ENCODE results near the gene SLC9A6. TPM values are rescaled to one million over a fixed set of nuclear protein-coding genes. Genes with fewer than 3 reads are reported as not detected.

The SLC9A6 gene
- total RNA-seq (2014; rRNA removed; shearing (Covaris generic)): 10.2 and 13.7 TPM in 2 replicates
- polyA plus RNA-seq (2015; cell fraction: cytosol; rRNA removed): 8.9 and 9.8 TPM in 2 replicates
- polyA plus RNA-seq (2015; cell fraction: nucleus; rRNA removed): 14.0 and 18.6 TPM in 2 replicates

DNA sequence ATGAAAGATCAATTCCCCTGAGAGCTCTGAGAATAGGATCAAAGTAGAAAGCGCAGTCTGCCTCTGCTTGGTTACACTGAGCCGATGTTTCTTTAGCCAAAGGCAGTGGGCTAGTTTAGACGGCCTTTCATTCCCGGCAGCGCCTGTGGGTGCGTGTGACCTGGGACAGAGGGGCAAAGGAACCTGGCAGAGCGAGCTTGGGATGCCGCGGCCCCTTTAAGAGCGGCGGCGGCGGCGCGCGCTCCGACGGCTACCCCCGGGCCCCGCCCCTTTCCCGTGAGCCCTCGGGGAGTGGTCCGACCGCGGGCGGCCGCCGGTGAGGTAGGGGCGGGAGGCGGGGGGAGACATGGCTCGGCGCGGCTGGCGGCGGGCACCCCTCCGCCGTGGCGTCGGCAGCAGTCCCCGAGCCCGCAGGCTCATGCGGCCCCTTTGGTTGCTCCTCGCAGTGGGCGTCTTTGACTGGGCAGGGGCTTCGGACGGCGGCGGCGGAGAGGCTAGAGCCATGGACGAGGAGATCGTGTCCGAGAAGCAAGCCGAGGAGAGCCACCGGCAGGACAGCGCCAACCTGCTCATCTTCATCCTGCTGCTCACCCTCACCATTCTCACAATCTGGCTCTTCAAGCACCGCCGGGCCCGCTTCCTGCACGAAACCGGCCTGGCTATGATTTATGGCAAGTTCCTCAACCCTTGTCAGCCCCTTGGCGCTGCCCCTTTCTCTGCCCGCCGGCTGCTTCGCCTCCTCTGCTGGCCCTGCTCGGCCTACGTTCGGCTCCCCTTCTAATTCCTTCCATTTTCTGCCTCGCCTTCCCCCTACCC is at the start of gene SLC9A6:
SLC9A6 (plus strand) TSS at position 279 of the 816 bp plus-strand sequence; CDS start at position 503, 224 bp downstream.
- peak; percentile 64 for DNase-seq (ENCODE audit: low read depth)

DNA sequence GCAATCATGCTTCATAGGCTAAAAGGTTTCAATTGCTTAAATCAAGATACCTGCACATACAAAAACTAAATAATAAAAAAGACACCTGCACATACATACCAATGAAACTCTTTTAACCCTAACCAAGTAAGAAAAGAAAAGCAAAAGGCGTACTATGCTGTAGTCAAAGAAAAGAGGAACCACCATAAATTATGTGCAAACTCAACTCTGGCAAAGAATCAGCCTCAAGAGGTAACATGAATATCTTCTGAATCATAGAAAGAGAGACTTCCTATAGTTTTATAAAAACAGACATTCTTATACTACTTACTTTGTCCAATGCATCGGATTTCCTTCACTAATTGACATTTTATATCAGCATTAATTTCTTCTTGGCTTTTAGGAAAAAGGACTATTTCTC is 40.7 kb upstream of the SLC9A6 start:
- DNase-seq (ENCODE audit: low read depth): no peak

- DNase-seq (ENCODE audit: low read depth): no peak
Measured at GRCh38 chrX:135951291-135951690, 33.9 kb upstream of the SLC9A6 start.

DNA sequence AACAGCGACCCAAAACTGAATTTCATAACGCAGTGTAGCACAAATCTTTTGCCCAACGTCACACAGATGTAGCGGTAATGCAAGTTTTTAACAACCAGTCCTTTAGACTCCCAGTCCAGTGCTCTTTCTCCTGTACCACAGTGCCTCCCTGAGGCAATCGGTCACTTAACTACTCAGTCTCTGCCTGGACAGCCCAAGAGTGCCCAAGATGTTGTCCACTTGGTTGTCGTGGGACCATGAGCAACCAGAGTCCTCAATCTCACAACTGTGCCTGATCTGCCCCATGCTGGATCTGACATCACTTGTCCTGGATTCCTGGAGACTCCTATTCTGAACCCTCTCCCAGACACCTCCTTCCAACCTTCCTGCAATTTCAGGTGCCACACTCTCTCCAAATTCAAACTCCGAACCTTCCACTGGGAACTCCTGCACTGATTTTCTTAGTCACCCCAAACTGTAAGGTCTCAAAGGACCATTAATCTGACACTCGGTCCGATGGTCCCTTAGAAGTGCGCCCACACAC is 12.1 kb upstream of the SLC9A6 start:
- peak; percentile 16 for DNase-seq (ENCODE audit: low read depth)

DNA sequence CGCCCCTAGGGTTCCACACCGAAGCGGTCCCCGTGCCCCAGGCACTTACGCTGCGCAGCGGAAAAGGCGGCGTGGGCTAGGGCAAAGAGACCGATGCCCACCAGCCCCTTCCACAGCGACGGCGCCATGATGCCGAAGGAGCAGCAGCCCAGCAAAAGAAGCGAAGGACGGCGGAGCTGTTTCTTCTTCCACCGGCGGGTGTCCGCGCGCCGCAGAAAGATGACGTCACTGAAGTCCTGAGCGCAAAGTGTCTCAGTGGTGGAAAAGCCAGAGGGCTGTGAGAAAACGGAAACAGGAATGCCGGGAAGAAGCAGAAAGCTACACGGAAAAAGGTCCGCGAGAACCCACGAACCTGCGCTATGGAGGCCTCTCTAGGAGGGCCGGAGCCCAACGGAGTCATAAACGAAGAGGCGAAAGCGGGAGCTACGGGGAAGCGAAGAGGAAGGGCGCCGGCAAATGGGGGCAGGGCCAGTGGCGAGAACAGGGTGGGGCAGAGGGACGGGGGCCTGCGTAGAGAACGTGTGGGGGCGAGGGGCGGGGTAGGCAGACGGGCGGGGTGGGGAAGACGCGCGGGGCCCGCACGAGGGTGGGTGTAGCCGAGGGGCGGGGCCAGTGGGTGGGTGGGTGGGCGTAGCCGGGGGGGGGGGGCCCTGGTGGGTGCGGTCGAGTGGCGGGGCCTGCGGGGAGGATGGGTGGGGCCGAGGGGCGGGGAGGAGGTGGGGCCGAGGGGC is 11.5 kb upstream of the SLC9A6 start, which contains the start of gene MMGT1:
MMGT1 (minus strand) TSS at position 441 of the 731 bp plus-strand sequence; CDS start at position 128, 313 bp downstream.
- peak; percentile 76 for DNase-seq (ENCODE audit: low read depth)

- DNase-seq (ENCODE audit: low read depth): no peak
Measured at GRCh38 chrX:135974279-135974856, 10.9 kb upstream of the SLC9A6 start.

- DNase-seq (ENCODE audit: low read depth): no peak
Measured at GRCh38 chrX:135975421-135975820, 9.8 kb upstream of the SLC9A6 start.

DNA sequence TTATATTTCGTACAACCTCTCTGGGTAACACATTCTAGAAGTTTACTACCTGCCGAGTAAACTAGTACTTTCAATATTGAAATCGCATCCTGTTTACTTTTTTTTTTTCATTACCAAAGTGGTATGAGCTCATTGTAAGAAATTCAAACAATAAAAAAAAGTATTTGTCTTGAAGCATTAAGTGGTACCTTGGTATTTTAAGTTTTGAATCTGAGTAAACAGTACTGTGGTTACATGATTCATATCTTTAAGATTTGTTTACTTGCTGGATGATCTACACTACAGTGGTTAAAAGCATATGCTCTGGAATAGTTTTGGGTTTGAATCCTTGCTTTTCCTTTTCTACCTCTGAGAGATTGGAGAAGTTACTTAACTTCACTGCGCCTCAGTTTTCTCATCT is 7.6 kb upstream of the SLC9A6 start:
- peak; percentile 18 for DNase-seq (ENCODE audit: low read depth)

DNA sequence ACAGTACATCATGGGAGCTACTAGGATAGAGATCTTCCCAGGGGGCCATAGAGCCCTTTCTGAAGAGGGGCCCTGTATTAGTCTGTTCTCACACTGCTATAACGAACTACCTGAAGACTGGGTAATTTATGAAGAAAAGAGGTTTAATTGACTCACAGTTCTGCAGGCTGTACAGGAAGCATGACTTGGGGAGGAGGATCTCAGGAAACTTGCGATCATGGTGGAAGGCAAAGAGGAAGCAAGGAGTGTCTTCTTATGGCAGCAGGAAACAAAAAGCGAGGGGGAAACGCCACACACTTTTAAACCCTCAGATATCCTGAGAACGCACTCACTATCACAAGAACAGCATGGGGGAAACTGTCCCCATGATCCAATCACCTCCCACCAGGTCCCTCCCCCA is 4.2 kb upstream of the SLC9A6 start:
- no peak for DNase-seq (ENCODE audit: low read depth)

GRCh38 chrX:135981668-135982067 is 3.6 kb upstream of the SLC9A6 start:
- no peak for DNase-seq (ENCODE audit: low read depth)

DNA sequence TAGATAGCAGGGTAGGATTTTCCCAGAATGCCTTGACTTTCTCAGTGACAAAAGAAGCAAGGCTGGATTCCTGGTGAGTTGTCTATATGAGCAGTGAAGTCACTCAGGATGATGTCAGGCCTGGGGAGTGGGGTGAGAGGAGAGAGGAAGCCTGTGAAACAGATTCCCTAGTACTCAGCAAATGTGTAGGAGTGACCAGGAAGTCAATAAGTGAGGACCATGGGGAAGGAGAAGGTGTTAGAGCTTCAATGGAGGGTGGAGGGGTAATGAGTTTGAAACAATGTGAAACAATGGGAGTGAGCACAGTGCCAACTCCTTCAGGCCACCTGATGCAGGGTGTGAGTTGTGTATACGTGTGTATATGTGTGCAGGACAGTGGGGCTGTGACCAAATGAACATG is 2.4 kb upstream of the SLC9A6 start:
- DNase-seq (ENCODE audit: low read depth): peak; percentile 2

DNA sequence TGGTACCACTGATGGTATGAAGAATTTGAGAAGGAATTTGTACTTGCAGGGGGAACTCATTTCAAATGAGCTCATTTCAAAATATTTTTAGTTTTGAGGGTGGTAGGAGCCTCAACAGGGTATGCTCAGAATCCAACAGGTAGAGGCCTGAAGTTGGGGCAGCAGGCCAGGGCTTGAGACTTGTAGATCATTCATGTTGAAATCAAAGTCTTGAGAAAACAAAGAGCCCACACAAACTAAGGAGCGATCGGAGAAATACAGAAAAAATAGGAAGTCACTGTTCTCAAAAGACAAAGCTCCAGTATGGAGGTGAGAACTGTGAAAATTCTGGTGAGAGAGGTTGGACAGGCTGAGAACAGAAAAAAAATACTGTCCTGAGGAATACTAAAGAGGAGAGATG is 979 bp upstream of the SLC9A6 start:
- no peak for DNase-seq (ENCODE audit: low read depth)

DNA sequence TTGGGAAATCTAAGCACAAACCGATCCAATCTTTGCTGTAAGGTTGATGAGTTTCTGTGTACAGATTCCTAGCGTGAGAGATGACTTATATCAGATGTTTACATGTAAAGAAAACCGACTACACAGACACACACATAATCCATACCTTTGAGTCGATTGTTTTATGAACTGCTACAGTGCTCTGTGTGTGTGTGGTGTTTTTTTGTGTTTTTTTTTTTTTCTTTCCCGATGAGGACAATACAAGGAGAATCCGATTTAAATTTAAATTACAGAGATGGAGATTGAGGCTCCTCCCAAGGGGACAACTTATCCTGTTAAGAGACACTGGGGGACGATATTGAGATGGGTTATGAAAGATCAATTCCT is 461 bp upstream of the SLC9A6 start:
- no peak for DNase-seq (ENCODE audit: low read depth)

DNA sequence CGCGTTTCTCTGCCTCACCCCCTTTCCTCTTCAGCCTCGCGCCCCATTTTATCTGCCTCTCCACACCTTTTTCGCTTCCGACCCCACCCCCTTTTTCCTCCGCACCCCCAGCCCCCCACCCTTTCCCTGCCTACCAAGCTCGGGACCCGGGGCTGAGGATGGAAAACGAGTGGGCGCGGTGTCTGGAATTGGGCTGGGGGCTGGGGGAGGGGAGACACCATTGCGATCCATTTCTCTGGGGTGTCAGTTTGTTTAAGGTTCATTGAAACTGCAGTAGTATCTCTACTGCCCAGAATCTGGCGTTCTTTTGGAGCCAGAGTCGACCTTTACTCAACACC is 707 bp downstream of the SLC9A6 start:
- DNase-seq (ENCODE audit: low read depth): no peak

DNA sequence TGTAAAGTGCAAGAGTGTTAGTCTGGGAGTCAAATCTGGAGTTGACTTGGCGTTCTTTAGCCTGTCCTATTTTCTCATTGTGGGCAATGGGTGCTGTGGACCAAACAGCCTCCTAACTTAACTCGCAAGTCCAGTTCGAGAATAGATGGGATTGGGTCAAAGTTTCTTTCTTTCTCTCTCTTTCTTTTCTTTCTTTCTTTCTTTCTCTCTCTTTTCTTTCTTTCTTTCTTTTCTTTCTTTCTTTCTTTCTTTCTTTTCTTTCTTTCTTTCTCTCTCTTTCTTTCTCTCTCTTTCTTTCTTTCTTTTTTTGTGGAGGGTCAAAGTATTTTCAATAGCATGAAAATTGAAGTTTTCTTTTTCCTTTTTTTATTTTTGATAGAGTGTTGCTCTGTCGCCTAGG is 3.0 kb downstream of the SLC9A6 start:
- no peak for DNase-seq (ENCODE audit: low read depth)

GRCh38 chrX:136015016-136015415 is 29.8 kb downstream of the SLC9A6 start:
- DNase-seq (ENCODE audit: low read depth): no peak

DNA sequence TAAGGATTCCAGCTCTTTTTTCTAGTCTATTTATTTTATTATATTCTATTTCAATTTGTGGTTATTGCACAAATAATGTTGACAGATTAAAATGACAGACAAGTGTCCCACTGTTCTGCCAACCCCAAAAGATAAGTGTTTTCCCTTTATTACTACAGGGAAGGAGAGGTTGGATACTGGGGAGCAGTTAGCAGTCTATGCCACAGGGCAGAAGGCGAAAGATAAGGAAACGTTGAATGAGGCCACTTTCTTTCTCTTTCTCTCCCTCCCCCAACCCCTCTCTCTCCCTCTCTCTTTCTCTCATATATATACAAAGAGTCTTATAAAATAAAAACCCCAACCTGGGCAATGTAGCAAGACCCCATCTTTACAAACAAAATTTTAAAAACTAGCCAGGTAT is 31.6 kb downstream of the SLC9A6 start:
- no peak for DNase-seq (ENCODE audit: low read depth)

DNA sequence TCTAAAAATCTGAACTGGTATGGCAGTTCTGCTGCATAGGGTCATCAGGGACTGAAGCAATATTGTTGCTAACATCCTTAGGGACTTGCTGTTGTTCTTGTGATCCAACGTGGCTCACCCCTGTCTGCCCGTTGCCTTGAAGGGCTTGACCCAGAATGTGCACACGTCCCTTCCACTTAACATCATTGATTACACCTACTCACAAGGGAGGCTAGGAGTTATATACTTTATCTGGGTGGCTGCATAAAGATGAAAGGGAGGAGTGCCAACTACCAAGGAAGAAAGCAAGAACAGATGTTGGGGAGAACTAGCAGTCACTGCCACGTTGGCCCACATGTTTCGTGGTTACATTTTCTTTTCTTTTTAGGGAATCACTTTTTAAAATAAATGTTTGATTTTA is 34.0 kb downstream of the SLC9A6 start:
- DNase-seq (ENCODE audit: low read depth): no peak

DNA sequence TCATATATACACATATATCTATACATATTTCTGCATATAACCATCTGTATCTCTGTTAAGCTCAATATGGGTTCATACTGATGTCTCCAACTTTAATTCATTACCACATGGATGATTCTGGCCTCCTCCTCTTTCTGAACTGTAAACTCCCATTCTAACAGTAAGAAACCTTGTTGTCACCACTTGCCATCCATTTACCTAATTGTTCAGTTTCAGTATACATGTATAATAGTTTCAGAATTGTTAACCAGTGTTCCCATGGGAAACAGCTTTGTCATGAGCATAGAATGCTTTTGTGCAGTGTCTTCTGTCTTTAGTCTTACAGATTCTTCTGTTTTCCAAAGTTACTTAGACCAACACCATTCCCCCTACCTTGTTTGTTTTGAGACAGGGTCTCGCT is 35.9 kb downstream of the SLC9A6 start:
- DNase-seq (ENCODE audit: low read depth): no peak

DNA sequence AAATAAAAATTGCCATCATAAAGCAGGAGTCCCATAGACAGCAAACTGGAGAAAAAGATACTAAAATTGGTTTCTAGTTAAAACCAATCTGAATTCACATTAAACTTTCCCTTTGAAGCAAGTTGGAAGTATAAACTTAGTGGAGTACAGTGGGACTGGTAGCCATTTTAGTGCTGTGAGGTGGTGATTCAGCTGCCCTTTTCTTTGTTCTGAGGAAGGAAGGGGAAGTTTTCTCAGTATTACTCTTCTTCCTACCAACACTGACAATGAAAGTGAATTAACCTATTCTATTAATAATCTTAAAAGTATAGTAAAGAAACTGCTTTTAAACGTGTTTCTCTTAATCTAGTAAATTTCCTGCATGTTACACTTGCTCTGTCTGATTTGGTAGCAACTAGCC is 36.7 kb downstream of the SLC9A6 start:
- DNase-seq (ENCODE audit: low read depth): peak; percentile 1

GRCh38 chrX:136025091-136025490 is 39.9 kb downstream of the SLC9A6 start:
- no peak for DNase-seq (ENCODE audit: low read depth)
